HG02759 (cell line): ENCODE measurements around the gene ZBTB5.
"Not testable (repeated sequence)": the region's sequence is repeated elsewhere in the genome, so short reads cannot be mapped to it uniquely, and the experiment has no call there.

Experiments used
- ATAC-seq: cut with Tn5 transposase; IDR thresholded peaks from one replicate; pipeline ENCODE4 v1.9.1; 2021; ENCODE audit warnings: mild to moderate bottlenecking, moderate library complexity; ENCODE audit not compliant: unreplicated experiment

ZBTB5 gene

GRCh38 chr9:37426431-37426830, 38.8 kb downstream of the ZBTB5 start:
- not testable (repeated sequence) for ATAC-seq

- ATAC-seq: no peak
Observed at GRCh38 chr9:37425298-37425752, 39.9 kb downstream of the ZBTB5 start.

- ATAC-seq: no peak
Observed at GRCh38 chr9:37424686-37425297, 40.5 kb downstream of the ZBTB5 start.

- ATAC-seq: no peak
Observed at GRCh38 chr9:37424204-37424685, 41.0 kb downstream of the ZBTB5 start.

- no peak for ATAC-seq
Observed at GRCh38 chr9:37423508-37423907, 41.7 kb downstream of the ZBTB5 start.

GRCh38 chr9:37422289-37423104, 42.8 kb downstream of the ZBTB5 start, which contains the start of gene GRHPR:
Gene GRHPR, plus strand, starts transcription at chr9:37422696. Its CDS starts 55 bp downstream, at chr9:37422751.
- ATAC-seq: peak; percentile 92

GRCh38 chr9:37421914-37422288, 43.3 kb downstream of the ZBTB5 start:
- no peak for ATAC-seq

- ATAC-seq: no peak
Observed at GRCh38 chr9:37420271-37421215, 44.7 kb downstream of the ZBTB5 start.

GRCh38 chr9:37419204-37419603, 46.0 kb downstream of the ZBTB5 start:
- no peak for ATAC-seq

GRCh38 chr9:37417857-37418618, 47.2 kb downstream of the ZBTB5 start:
- no peak for ATAC-seq

GRCh38 chr9:37417252-37417803, 47.9 kb downstream of the ZBTB5 start:
- no peak for ATAC-seq

- no peak for ATAC-seq
Observed at GRCh38 chr9:37415011-37415719, 50.1 kb downstream of the ZBTB5 start.

GRCh38 chr9:37414503-37414943, 50.7 kb downstream of the ZBTB5 start:
- no peak for ATAC-seq

- no peak for ATAC-seq
Observed at GRCh38 chr9:37413311-37413710, 51.9 kb downstream of the ZBTB5 start.

- no peak for ATAC-seq
Observed at GRCh38 chr9:37412431-37413151, 52.7 kb downstream of the ZBTB5 start.

- ATAC-seq: peak; percentile 28
Observed at GRCh38 chr9:37410969-37411785, 54.1 kb downstream of the ZBTB5 start.

GRCh38 chr9:37410354-37410861, 54.8 kb downstream of the ZBTB5 start:
- no peak for ATAC-seq
